Activated naive CD8-positive, alpha-beta T cell treated with anti-CD3 and anti-CD28 coated beads, Interleukin-2, amount 50 U/mL, for 16 hours (primary cell): Measurements from ENCODE around the gene NEURL3.
"Not testable (repeated sequence)": the region's sequence is repeated elsewhere in the genome, so short reads cannot be mapped to it uniquely, and the experiment has no call there.

ENCODE experiments used
- DNase-seq: peaks from one replicate; pipeline ENCODE4 v3.0.0-alpha.2; 2020; ENCODE audit warnings: low read depth, low spot score

The NEURL3 gene

GRCh38 chr2:96507957-96508520, 2.9 kb upstream of the NEURL3 start:
- DNase-seq = peak; percentile 88

- DNase-seq = no peak
Measured at GRCh38 chr2:96506907-96507240, 1.7 kb upstream of the NEURL3 start.

GRCh38 chr2:96506016-96506906, 1.1 kb upstream of the NEURL3 start:
- no peak for DNase-seq

- DNase-seq = no peak
Measured at GRCh38 chr2:96503637-96504243, 1.4 kb downstream of the NEURL3 start.

GRCh38 chr2:96502891-96503636, 2.1 kb downstream of the NEURL3 start:
- DNase-seq = no peak

- no peak for DNase-seq
Measured at GRCh38 chr2:96501886-96502810, 3.0 kb downstream of the NEURL3 start.

- no peak for DNase-seq
Measured at GRCh38 chr2:96501471-96501874, 3.7 kb downstream of the NEURL3 start.

- no peak for DNase-seq
Measured at GRCh38 chr2:96500385-96501066, 4.6 kb downstream of the NEURL3 start.

- no peak for DNase-seq
Measured at GRCh38 chr2:96499061-96499960, 5.8 kb downstream of the NEURL3 start.

- not testable (repeated sequence) for DNase-seq
Measured at GRCh38 chr2:96498611-96499010, 6.5 kb downstream of the NEURL3 start.

GRCh38 chr2:96498021-96498431, 7.1 kb downstream of the NEURL3 start:
- no peak for DNase-seq

- DNase-seq = no peak
Measured at GRCh38 chr2:96495982-96496629, 9.1 kb downstream of the NEURL3 start.

GRCh38 chr2:96494188-96494587, 11.0 kb downstream of the NEURL3 start:
- DNase-seq = no peak

GRCh38 chr2:96493072-96493471, 12.1 kb downstream of the NEURL3 start:
- no peak for DNase-seq

- DNase-seq = no peak
Measured at GRCh38 chr2:96491860-96492497, 13.2 kb downstream of the NEURL3 start.

- DNase-seq = no peak
Measured at GRCh38 chr2:96489663-96490062, 15.5 kb downstream of the NEURL3 start.

GRCh38 chr2:96489261-96489660, 15.9 kb downstream of the NEURL3 start:
- no peak for DNase-seq

- DNase-seq = no peak
Measured at GRCh38 chr2:96486696-96487095, 18.5 kb downstream of the NEURL3 start.
